ENCODE measurements around the gene DOCK9.

DOCK9 gene

GRCh38 chr13:98796191-98796590 lies 181.7 kb downstream of the DOCK9 start:
- DNase-seq (ENCODE audit: low spot score) = no peak

GRCh38 chr13:98795220-98795619 lies 182.6 kb downstream of the DOCK9 start:
- no peak for DNase-seq (ENCODE audit: low spot score)

- DNase-seq (ENCODE audit: low spot score) = no peak
Measured at GRCh38 chr13:98794498-98794897, 183.4 kb downstream of the DOCK9 start.

- DNase-seq (ENCODE audit: low spot score) = no peak
Measured at GRCh38 chr13:98792785-98793495, 184.9 kb downstream of the DOCK9 start.

- no peak for DNase-seq (ENCODE audit: low spot score)
Measured at GRCh38 chr13:98792321-98792720, 185.5 kb downstream of the DOCK9 start.

- no peak for DNase-seq (ENCODE audit: low spot score)
Measured at GRCh38 chr13:98791611-98792010, 186.3 kb downstream of the DOCK9 start.

GRCh38 chr13:98787996-98788395 lies 189.9 kb downstream of the DOCK9 start:
- no peak for DNase-seq (ENCODE audit: low spot score)

- no peak for DNase-seq (ENCODE audit: low spot score)
Measured at GRCh38 chr13:98787173-98787572, 190.7 kb downstream of the DOCK9 start.

GRCh38 chr13:98786023-98786422 lies 191.8 kb downstream of the DOCK9 start:
- DNase-seq (ENCODE audit: low spot score) = peak; percentile 36

GRCh38 chr13:98785405-98785804 lies 192.5 kb downstream of the DOCK9 start:
- DNase-seq (ENCODE audit: low spot score) = no peak

- DNase-seq (ENCODE audit: low spot score) = no peak
Measured at GRCh38 chr13:98784666-98785065, 193.2 kb downstream of the DOCK9 start.

GRCh38 chr13:98783856-98784478 lies 193.9 kb downstream of the DOCK9 start:
- no peak for DNase-seq (ENCODE audit: low spot score)

GRCh38 chr13:98782654-98783053 lies 195.2 kb downstream of the DOCK9 start:
- DNase-seq (ENCODE audit: low spot score) = no peak

GRCh38 chr13:98781905-98782304 lies 196.0 kb downstream of the DOCK9 start:
- DNase-seq (ENCODE audit: low spot score) = no peak

- no peak for DNase-seq (ENCODE audit: low spot score)
Measured at GRCh38 chr13:98781470-98781869, 196.4 kb downstream of the DOCK9 start.

- DNase-seq (ENCODE audit: low spot score) = no peak
Measured at GRCh38 chr13:98781045-98781444, 196.8 kb downstream of the DOCK9 start.

GRCh38 chr13:98780451-98780850 lies 197.4 kb downstream of the DOCK9 start:
- DNase-seq (ENCODE audit: low spot score) = no peak

GRCh38 chr13:98779695-98780094 lies 198.2 kb downstream of the DOCK9 start:
- DNase-seq (ENCODE audit: low spot score) = no peak

- DNase-seq (ENCODE audit: low spot score) = no peak
Measured at GRCh38 chr13:98778749-98779148, 199.1 kb downstream of the DOCK9 start.

GRCh38 chr13:98776644-98777043 lies 201.2 kb downstream of the DOCK9 start:
- no peak for DNase-seq (ENCODE audit: low spot score)

- peak; percentile 92 for DNase-seq (ENCODE audit: low spot score)
Measured at GRCh38 chr13:98775844-98776598, 201.8 kb downstream of the DOCK9 start.

GRCh38 chr13:98775386-98775785 lies 202.5 kb downstream of the DOCK9 start:
- DNase-seq (ENCODE audit: low spot score) = no peak

GRCh38 chr13:98774776-98775175 lies 203.1 kb downstream of the DOCK9 start:
- no peak for DNase-seq (ENCODE audit: low spot score)
